ENCODE measurements around the gene PSMA4.
"Not testable (repeated sequence)": the region's sequence is repeated elsewhere in the genome, so short reads cannot be mapped to it uniquely, and the experiment has no call there.

Gene PSMA4

DNA sequence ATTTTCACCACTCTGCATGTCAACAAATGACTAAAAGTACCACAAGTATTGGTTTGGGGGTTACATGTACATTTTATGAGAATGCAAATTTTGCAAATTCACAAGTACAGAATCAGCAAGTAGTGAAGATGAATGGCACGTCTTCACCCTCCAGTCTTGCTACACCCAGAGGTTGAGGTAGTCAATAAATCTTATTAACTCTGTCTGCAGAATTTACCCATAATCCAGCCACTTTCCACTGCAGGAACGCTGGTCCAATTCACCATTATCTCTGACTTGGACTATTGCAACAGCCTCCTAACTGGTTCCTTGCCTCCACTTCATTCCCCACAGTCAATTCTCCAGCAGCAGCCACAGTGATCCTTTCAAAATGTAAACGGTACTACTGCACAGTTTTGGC lies 10.6 kb downstream of the PSMA4 start:
- no peak for DNase-seq (ENCODE audit: low read depth in 1 of 2, low spot score in 1 of 2)

DNA sequence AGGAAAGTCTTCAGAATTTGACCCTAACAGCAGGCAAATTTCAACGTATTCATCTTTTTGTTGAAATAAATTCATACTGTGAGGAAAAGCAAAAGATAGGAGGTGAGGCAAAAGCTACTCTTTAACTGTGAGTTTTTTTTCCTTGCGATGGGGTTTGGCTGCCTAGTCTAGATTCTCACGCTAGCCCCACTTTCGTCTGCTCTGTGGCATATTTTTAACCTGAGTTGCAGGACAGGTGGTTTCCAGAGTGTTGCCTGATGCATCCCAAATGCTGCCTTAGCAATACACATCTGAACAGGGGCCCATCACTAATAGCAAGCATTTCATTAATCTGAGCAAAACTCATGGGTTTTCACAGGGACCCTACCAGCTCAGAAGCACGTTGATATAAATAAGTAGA lies 11.7 kb downstream of the PSMA4 start:
- DNase-seq (ENCODE audit: low read depth in 1 of 2, low spot score in 1 of 2), result no peak

DNA sequence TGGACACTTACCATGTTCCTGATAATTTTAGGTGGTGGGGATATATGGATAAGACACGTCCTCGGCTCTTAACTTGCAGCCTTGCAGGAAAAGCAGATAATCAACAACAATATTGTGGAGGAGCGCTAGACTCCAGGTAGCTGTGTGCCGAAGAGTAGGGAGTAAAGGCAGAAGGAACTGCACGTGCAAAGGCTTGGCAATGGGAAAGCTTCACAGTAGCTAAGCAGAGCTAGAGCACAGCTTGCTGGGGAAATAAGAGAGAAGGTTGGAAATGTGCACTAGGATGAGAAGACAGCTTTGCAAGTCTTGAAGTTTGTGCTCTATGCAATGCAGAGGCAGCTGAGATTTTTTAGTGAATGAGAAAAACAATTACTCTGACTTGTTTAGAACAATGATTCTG lies 12.4 kb downstream of the PSMA4 start:
- DNase-seq (ENCODE audit: low read depth in 1 of 2, low spot score in 1 of 2), result no peak

DNA sequence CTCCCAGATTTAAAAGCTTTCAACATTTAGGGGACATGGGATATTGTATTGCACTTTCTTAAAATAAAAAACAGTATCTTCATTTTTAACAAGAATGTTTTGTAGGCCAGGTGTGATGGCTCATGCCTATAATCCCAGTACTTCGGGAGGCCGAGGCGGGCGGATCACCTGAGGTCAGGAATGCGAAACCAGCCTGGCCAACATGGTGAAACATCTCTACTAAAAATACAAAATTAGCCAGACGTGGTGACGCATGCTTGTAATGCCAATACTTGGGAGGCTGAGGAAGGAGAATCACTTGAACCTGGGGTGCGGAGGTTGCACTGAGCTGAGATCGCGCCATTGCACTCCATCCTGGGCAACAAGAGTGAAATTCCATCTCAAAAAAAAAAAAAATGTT lies 20.0 kb downstream of the PSMA4 start:
- not testable (repeated sequence) for DNase-seq (ENCODE audit: low read depth in 1 of 2, low spot score in 1 of 2)

DNA sequence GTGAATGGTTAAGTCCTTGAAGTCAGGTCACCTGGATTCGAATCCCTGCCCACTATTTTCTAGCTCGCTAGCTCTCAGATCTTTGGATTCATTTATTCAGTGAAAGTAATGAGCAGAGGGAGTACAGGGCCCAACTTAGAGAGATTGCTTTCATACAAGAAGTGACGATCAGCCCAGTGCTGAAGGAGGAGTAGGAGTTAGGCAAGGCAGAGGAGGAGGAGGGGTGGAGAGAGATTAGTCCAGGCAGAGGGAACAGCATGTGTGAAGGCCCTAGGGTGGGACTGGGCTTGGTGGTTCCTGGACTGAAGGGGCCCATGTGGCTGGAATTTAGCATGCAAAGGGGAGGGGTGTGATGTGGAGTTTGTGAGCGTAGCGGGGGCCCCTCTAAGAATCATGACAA lies 21.2 kb downstream of the PSMA4 start:
- DNase-seq (ENCODE audit: low read depth in 1 of 2, low spot score in 1 of 2), result no peak

DNA sequence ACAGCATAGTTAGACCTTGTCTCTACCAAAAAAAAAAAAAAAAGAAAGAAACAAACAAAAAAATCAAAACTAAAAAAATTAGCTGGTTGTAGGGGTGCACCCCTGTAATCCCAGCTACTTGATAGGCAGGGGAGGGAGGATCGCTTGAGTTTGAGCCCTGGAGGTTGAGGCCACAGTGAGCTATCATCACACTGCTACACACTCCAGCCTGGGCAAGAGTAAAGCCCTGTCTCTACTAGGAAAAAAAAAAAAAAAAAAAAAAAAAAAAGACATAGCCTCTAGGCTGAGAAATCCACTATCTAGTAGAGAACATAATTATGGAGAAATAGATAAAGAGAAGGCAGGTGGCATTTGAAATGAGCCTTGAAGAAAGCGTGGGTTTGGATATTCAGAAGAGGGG lies 22.8 kb downstream of the PSMA4 start:
- no peak for DNase-seq (ENCODE audit: low read depth in 1 of 2, low spot score in 1 of 2)

DNA sequence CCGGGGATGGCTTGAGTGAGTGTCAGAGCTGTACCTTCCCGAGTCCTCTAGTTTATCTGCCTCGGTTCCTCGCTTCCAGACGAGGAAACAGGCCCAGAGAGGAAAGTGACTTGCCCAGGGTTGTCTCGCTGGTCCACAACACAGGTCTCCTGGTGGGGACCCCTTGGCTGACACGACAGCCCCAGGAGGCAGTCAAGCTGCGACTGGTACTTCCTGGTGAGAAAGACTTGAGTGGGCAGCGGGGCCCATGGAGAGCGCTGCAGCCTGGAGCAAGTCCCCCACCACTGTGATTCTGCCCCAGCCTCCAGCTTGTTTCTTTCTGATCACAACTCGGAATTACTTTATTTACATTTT lies 24.5 kb downstream of the PSMA4 start:
- no peak for DNase-seq (ENCODE audit: low read depth in 1 of 2, low spot score in 1 of 2)

DNA sequence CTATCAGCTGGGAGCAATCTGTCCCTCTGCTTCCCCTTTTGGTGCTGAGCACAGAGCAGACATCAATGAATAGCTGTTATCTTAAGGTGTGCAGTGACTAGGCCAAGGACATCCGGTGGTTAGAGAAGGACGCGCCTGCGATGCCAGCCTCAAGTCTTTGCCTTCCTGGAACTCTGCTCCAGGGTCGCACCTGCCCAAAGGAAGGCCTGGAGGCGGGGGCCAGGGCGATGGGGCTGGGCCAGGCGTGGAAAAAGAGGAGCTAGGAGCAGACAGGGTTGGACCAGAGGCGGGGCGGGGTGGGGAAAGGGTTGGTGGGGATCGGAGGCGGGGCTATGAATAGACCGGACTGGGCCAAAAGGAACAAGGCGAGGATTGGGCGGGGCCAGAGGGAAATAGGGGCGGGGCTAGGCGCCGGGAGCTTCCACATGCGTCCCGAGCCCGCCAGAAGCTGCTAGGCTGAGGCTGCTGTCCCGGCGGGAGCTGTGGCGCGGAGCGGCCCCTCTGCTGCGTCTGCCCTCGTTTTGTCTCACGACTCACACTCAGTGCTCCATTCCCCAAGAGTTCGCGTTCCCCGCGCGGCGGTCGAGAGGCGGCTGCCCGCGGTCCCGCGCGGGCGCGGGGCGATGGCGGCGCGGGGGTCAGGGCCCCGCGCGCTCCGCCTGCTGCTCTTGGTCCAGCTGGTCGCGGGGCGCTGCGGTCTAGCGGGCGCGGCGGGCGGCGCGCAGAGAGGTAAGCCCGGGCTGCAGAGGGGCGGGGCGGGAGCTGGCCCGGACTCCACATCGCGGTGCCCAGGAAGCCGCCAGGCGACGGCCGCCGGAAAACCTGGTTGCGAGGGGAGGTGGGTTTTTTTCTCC lies 25.1 kb downstream of the PSMA4 start, which contains the start of gene CHRNA5:
CHRNA5 (plus strand) TSS at position 424 of the 854 bp plus-strand sequence; CDS start at position 624, 200 bp downstream.
- DNase-seq (ENCODE audit: low read depth in 1 of 2, low spot score in 1 of 2), result peak; percentile 20 to 45

DNA sequence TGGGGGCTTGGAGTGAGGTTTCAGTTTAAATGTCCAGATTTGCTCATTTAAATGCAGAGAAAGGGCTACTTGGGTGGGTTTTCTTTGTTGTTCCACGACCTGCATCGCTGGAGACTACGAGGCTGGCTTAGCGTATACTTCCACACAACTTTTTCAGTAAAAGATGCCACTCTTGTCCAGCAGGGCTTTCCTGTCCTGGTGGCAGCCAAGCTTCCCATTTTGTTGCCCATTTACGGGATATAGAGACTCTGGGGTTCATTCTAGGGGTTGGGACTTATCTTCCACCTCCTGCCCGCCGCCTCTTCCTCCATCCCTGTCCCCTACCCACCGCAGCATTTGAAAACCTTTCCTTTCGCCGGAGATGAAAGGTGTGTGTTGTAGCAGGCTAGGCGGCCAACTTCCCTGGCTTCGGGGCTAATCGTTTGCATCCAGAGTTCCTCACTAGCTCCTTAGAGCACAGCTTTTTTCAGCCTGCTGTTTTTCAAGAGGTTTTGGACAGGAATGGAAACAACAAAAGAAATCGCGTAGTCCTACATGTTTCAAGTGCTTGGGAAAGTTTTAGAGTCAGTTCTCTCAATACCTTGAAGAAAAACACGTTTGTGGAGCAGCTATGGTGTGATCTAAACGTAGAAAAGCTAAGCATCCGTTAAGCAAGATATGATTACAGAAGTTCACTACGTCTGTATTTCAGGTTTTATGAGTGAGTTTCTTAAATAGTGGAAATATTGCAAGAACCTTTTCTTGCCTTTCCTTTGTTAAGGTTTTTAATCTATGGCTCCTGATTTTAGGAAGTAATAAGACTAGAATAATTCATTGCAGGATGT lies 25.9 kb downstream of the PSMA4 start:
- DNase-seq (ENCODE audit: low read depth in 1 of 2, low spot score in 1 of 2), result no peak

DNA sequence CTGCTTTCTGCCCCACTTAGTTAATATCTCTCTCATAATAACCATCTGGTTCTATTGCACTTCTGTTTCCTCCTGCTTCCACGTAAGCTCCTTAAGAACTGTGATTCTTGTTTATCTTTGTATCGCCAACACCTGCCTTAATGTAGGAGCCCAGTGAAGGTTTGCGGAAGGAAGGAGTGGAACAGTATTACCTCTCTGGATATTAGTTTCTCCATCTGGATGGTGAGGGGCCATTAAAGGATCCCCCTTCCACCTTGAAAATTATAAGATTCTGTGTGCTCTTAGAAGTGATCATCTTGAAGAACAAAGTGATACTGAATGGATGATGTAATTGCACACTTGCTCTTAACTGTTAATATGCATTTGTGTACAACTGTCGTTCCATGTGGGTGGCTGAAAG lies 27.3 kb downstream of the PSMA4 start:
- DNase-seq (ENCODE audit: low read depth in 1 of 2, low spot score in 1 of 2), result no peak

DNA sequence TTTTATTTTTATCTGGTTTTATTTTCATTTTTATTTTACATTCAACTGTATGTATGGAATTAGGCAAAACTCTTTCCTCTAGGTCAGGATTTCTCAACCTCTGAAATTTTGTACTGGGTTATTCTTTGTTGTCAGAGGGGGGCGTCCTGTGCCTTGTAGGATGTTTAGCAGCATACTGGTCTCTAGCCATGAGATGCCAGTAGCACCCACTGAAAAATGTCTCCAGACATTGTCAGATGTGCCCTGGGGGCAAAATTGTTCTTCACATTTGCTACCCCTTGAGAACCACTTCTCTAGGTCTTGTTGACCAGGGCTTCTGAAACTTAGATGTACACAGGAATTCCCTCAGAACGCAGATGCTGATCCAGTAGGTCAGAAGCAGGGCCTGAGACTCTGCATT lies 30.5 kb downstream of the PSMA4 start:
- DNase-seq (ENCODE audit: low read depth in 1 of 2, low spot score in 1 of 2), result no peak

DNA sequence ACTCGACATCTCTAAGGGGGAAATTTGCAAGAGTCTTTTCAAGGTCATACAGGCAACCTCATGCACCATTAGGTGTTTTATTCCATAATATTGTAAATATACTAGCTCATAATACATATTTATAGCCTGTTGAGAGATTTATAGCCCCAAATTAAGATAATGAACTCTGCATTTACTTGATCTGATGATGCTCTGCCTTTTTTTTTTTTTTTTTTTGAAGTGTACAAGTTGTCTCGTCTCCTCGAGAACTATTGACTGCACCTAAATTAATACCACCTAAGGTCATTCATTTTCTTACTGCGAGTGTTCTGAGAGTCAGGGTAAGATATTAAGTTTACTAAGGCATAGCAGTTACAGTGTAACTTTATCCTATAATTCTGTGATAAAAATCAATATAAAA lies 31.1 kb downstream of the PSMA4 start:
- no peak for DNase-seq (ENCODE audit: low read depth in 1 of 2, low spot score in 1 of 2)

DNA sequence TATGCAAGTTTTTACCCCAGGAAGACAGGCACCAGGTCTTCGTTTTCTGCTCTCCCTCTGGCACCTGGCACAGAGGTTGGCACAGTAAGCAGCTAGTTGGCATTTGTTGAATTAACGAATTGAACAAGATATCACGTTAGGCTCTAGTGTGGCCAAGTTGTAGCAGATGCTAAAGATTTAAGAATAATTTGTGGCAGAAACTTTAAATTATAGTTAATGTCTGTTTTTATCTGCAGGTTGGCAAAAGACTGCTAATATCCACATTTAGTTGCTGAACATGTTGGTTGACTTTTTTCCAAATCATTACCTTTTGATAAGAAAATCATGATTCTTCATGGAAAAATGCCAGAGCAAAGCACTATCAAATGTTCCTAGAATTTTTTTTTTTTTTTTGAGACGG lies 33.2 kb downstream of the PSMA4 start:
- no peak for DNase-seq (ENCODE audit: low read depth in 1 of 2, low spot score in 1 of 2)

DNA sequence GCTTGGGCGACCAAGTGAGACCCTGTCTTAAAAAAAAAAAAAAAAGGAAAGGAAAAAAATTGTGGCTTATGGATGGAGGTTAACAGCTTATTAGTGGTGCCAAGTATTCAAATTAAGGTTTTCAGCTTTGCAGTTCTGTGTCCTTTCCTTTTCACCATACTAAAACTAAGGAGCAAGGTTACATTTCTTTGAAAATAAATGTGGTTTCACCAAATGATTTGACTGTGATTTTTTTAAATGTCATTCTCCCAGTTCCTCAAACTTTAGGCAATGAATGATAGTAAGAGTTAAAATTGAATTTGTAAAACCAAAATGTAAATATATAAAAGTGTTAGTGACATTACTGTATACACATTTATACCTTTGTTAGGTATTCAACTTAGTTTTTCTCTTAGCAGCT lies 34.7 kb downstream of the PSMA4 start:
- DNase-seq (ENCODE audit: low read depth in 1 of 2, low spot score in 1 of 2), result no peak

DNA sequence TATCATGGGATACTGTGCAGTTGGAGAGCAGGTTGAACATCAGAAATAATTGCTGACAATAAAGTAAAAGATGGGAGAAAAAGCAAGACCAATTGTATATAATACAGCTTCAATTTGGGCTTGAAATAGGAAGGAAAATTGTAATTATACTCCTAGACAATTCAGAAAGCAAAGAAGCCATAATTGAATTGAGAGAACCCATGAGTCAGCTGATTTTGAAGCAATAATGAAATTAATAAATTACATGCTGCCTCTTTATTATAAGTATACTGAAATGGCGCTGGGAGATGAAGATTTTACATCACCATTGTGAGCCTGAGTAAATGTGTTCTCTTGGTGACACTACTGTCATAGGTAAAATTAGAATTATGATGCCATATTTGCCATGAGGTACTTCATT lies 57.3 kb downstream of the PSMA4 start:
- DNase-seq (ENCODE audit: low read depth in 1 of 2, low spot score in 1 of 2), result no peak

DNA sequence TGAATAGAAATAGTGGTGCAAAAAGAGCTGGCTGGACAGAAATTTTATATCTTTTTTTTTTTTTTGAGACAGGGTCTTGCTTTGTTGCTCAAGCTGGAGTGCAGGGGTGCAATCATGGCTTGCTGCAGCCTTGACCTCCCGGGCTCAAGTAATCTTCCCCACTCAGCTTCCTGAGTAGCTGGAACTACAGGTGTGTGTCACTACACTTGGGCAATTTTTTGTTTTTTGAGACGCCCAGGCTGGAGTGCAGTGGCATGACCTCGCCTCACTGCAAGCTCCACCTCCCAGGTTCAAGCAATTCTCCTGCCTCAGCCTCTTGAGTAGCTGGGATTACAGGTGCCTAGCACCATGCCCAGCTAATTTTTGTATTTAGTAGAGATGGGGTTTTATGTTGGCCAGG lies 58.1 kb downstream of the PSMA4 start:
- DNase-seq (ENCODE audit: low read depth in 1 of 2, low spot score in 1 of 2), result no peak

DNA sequence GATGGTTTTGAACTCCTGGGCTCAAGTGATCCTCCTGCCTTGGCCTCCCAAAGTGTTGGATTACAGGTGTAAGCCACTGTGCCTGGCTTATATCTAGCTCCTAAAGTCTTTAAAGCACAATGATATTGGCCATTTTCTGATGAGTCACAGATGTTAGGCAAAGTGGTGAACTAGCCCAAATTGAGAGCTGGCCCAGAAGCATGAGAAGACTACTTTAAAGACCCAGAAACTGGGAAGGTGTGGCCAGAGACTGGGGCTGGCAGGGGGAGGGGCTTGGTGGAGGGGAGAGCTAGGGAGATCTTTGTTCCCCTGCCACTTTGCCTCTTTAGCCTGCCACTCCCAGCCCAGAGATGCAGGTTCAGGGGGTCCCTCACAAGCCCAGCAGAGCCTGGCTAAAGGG lies 58.9 kb downstream of the PSMA4 start:
- DNase-seq (ENCODE audit: low read depth in 1 of 2, low spot score in 1 of 2), result no peak

Data from activated T-helper 1 cell treated with anti-CD3 and anti-CD28 coated beads, Interleukin-2, amount 50 U/mL, for 16 hours (primary cell).